Subcutaneous adipose tissue (tissue), 4 donors: Measurements from ENCODE around the gene PCDHA4. TPM values are rescaled to one million over a fixed set of nuclear protein-coding genes. Genes with fewer than 3 reads are reported as not detected.

Experiments used
- CTCF ChIP-seq: fragments of 450-650 bp; IDR thresholded peaks from one replicate; pipeline ENCODE4 v1.5.1; 2016; ENCODE audit warnings: low read depth, mild to moderate bottlenecking, control low read depth, antibody characterized with exemption, moderate library complexity
- total RNA-seq, 4 donors: library from RNA; depleted of rRNA; stranded (reverse); fragments of >200 nt; gene quantifications; one replicate each; pipeline ENCODE4 v1.1.0, GENCODE V29; 2016

The PCDHA4 gene
- total RNA-seq, 4 donors from 2014 or later: 0.16 to 1.3 (median 0.76) TPM

- TF ChIP-seq CTCF: no peak
Measured at GRCh38 chr5:140794595-140795258, 12.1 kb upstream of the PCDHA4 start, which contains the start of gene PCDHA2. Gene PCDHA2 (plus strand): TSS chr5:140794852.

GRCh38 chr5:140795259-140795641, 11.6 kb upstream of the PCDHA4 start:
- no peak for TF ChIP-seq CTCF

GRCh38 chr5:140796718-140797095, 10.2 kb upstream of the PCDHA4 start:
- TF ChIP-seq CTCF: no peak

- TF ChIP-seq CTCF: no peak
Measured at GRCh38 chr5:140800816-140801493, 5.9 kb upstream of the PCDHA4 start, which contains the start of gene PCDHA3. Gene PCDHA3 (plus strand): TSS chr5:140801057.

GRCh38 chr5:140801494-140801841, 5.4 kb upstream of the PCDHA4 start:
- no peak for TF ChIP-seq CTCF

GRCh38 chr5:140802781-140803271, 4.0 kb upstream of the PCDHA4 start:
- no peak for TF ChIP-seq CTCF

- TF ChIP-seq CTCF: no peak
Measured at GRCh38 chr5:140808889-140809291, 2.0 kb downstream of the PCDHA4 start.
